OCI-LY3 (cell line): ENCODE results near the gene CHST11.

Experiments used
- CTCF ChIP-seq: fragments of 200-600, 300-600 bp; sonication (generic); IDR thresholded peaks from 2 replicates; pipeline ENCODE4 v1.5.1; 2014; ENCODE audit warnings: antibody characterized with exemption, low read length, low read depth
- EZH2phosphoT487 ChIP-seq: fragments of 200-600 bp; shearing (Covaris generic); IDR thresholded peaks from 2 replicates; pipeline ENCODE4 v1.6.1; 2018; ENCODE audit warnings: antibody characterized with exemption, mixed run types, low read depth

GRCh38 chr12:104686196-104686595, 229.4 kb downstream of the CHST11 start:
- TF ChIP-seq EZH2phosphoT487 (no peak), CTCF (no peak)
